T47D (cell line): ENCODE data around the gene DYNLT3.

Experiments
- DNase-seq, 2 experiments: peaks; one replicate each; pipeline versions ENCODE4 v3.0.0 to v3.0.0-alpha.2; 2011 to 2012; ENCODE audit warnings: low read depth in 1 of 2, low spot score in 1 of 2
- JUND ChIP-seq: IDR thresholded peaks from 2 replicates; pipeline ENCODE4 v1.6.1; 2012; ENCODE audit warnings: low read depth
- in situ Hi-C: cut with HindIII; loops from 2 replicates; pipeline ENCODE4 v1.10.0; 2016; ENCODE audit warnings: low sequenced_read_pairs, low pct_unique_long_range_greater_than_20kb

DYNLT3 gene

DNA sequence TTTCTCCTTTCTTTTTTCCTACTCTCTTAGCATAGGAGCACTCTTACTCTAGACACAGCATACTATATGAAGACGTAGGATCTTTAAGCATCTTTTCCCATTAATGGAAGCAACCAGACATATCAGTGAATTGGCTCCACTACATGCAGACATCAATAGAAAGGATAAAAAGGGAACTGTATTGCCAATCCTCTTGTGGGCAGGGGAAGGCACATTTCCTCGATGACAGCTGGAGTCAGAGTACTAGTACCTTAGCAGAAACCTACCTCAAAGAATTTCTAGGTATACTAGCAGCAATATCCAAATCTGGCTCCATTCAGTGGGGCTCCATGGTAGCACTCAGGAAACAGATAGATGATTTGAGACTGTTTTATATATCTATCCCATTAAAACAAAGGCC lies 47.4 kb downstream of the DYNLT3 start:
- DNase-seq = no peak
- TF ChIP-seq JUND = no peak
- in situ Hi-C loops = no loop called here

DNA sequence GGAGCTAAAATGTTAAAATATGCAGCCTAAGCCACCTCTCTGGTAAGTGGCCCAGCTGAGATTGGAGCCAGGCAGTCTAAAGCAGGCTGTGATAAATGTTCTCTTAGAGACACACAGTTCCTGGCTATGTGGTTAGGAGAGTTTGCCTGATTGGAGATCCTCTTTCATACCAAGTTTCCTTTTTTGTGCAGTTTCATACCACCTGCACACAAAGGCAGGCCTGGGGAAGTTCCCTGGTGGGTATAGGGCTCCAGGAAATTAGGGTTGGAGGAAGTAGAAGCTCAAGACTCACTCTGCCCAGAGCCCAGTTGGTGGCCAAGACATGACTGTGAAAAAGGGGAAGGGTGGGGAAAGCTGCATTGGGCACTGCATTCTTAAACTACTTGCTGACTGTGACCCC lies 50.6 kb downstream of the DYNLT3 start:
- TF ChIP-seq JUND = no peak
- in situ Hi-C loops = no loop called here
- no peak for DNase-seq

DNA sequence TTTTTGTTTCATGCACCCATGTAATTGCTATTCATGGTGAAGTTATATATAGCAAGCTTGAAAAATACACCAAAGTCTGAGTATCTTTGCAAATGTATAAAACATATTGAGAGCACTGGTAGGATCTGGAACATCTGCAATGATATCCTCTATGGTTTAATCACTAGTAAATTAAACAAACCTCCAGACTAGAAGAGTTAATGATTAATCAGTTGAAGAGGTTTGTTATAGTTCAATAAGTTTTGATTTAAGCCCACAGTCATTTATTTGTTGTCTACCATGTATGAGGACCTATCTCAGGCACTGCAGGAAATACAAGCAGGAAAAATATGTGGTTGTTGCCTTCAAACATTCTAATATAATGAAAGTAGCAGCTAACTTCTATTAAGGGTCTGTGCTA lies 51.1 kb downstream of the DYNLT3 start:
- in situ Hi-C loops = no loop called here
- TF ChIP-seq JUND = no peak
- no peak for DNase-seq
